Measurements from ENCODE around the gene DTX3. TPM values are rescaled to one million over a fixed set of nuclear protein-coding genes. Genes with fewer than 3 reads are reported as not detected.
"Not testable (repeated sequence)": the region's sequence is repeated elsewhere in the genome, so short reads cannot be mapped to it uniquely, and the experiment has no call there.

Gene DTX3
- polyA plus RNA-seq, 3 donors: 61.2 to 67.0 (median 63.0) TPM

DNA sequence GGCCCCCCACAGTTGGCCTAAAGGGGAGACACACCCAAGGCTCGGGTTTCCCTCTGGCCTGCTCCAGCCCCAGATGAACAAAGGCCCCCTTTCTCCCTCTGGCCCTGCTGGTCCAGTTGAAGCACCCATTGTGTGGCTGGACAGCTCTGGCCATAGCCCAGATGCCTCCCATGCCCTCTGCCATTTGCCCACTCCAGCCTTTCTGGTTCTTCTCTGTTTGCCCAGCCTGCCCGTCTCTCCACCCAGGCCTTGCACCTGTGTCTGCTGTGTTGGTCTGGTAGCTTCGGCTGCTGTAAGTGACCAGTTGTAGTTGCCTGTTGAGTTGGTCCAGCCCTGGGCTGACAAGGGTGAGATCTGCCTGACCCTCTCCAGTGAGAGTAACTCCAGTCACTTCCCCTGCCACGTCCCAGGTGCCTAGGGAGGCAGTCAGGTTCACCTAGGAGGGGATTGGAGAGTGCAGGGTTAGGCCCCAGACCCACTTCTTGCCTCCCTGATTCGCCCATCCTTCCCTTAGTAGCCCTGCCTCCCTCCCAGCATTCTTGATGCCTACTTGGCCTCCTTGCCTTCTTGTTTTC, 25.4 kb downstream of the DTX3 start:
- no peak for DNase-seq

DNA sequence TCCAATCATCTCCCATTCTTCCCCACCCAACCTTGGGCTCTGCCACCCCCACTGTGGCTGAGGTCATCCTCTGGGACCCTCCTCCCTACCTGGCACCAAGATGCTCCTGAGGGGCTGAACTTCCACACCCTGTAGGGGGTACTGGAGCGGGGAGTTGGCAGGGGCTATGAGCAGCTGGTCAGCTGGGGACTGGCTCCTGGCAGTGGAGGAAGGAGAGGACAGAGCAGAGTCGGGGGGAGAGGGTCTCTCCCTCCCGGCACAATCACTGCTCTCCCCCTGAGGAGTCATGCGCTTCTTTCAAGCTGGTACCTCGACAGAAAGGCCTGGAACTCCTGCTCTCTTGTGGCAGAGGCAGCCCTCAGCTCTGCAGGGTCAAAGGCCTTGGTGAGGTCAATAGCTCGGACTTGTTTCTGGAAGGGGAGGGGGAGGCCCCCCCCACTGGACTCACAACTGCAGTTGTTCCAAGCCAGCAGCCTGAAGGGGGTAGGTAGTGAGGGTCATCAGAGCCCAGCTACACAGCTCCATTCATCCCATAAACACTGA, 26.3 kb downstream of the DTX3 start:
- no peak for DNase-seq

DNA sequence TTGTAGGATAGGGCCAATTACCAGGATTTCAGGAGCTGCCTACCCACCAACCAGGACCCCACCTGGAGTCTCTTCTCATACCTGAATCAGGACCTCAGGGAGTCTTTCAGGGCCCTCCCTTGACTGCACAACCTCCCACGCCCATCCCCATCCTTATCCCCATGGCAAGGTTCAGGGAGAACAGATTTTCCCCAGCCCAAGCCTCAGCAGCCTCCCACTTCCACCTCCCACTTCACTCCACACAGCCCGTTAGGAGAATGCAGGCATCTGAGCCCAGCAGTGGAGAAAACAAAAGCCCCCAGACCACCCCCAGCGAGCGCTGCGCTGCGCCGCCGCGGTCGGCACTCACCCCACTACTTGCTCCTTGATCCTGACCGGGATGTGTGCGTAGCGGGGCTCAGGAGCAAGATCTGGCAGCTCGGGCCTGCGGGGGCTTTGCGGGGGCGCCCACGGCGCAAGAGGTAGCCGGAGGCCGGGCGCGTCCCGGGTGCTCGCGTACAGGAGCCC, 27.0 kb downstream of the DTX3 start:
- DNase-seq: no peak

DNA sequence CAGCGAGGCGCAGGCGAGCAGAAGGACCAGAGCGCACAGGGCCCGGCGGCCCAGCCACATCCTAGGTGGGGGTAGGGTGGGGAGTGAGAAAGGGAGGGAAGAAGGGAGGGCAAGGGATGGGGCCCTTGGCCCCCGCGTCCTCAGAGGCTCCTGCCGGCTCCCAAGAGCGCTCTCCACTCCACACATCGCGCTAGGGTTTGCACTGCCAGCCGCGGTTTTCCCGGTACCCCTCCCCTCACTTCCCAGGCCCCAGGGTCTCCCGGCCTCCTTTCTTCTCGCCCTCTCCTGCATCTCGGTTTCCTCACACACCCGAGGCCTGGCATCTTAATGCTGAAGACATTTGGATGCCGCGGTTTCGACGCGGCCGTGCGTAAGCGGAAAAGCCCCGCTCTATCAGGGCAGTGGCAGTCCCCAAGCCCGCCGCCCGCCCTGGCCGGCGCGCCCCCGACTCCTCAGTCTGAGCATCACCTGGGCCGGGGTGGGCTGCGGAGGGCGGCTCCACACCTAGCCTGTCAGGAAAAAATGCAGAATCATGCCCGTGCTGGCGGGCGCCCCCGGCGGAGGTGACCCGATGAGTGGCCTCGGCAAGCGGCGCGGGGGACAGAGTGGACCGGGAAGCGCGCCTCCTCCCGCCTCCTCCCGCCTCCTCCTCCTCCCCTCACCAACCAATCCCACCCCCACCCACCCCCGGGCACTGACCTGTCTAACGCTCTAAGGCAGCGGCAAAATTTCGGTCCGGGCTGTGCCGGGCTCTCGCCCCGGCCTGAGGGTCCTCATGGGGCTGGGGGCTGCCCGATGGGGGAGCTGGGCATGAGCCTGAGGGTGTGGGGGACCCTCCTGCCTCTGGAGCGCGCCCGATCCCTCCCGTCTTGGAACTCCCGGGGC, 27.7 kb downstream of the DTX3 start:
- DNase-seq: no peak

DNA sequence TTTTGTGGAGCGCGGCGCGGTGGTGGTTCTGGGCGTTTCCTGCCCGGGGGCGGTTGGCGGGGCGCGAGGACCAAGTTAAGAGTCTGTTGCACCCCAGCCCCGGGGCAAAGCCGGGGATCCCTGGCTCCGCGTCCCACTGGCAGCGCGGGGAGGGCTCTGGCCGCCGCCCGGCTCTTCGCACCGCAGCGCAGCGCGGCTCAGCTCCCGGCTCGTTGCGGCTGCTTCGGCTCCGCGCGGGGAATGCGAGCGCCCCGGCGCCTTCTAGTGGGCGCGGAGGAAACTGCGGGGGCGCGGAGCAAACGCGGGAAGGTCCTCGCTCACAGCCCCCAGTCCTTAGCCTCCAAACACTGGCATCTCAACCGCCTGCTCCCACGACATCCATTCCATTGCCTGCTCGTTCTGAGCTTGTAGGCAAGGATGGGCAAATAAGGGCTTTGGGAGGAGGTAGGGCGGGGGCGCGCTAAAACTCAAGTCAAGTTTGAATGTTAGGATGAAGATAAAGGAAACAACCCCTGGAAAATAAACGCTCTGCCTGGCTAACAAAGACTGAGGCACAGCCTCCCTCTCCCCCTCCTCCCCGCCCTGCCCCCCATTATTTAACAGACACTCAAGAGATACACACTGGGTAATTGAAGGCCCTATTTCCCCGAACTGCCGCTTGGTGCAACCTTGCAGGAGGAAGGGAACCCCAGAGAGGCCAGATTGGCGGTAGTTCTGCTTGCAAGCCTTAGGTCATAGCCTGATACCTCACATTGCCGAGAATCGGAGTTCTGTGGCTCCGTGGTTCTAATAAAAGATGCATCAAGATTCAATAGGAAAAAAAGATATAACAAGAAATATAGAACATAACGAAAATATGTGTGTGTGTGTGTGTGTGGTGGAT, 28.6 kb downstream of the DTX3 start, which contains the start of gene B4GALNT1:
Gene B4GALNT1, minus strand, starts transcription at position 244 of the 883 bp plus-strand sequence. CDS start 1,069 bp downstream, outside the sequence.
- no peak for DNase-seq

DNA sequence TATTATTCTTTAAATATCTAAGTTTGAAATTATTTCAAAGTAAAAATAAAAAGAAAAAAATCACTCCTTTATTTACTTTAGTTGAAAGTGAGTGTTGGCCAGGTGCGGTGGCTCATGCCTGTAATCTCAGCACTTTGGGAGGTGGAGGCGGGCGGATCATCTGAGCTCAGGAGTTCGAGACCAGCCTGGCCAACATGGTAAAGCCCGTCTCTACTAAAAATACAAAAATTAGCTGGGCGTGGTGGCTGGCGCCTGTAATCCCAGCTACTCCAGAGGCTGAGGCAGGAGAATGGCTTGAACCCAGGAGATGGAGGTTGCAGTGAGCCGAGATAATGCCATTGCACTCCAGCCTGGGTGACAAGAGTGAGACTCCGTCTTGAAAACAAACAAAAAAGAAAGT, 32.1 kb downstream of the DTX3 start:
- DNase-seq: not testable (repeated sequence)

DNA sequence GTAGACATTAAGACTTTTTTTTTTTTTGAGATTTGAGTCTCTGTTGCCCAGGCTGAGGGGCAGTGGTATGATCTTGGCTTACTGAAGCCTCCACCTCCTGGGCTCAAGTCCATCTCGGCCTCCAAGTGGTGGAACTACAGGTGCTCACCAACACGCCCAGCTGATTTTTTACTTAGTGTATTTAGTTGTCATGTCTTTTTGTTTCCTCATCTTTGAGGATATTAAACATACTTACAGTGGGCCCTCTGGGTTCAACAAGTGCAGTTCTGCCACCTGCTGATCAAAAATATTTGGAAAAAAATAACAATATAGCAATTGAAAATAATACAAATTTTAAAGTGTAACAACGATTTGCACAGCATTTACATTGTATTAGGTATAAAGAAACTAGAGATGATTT, 32.7 kb downstream of the DTX3 start:
- no peak for DNase-seq

DNA sequence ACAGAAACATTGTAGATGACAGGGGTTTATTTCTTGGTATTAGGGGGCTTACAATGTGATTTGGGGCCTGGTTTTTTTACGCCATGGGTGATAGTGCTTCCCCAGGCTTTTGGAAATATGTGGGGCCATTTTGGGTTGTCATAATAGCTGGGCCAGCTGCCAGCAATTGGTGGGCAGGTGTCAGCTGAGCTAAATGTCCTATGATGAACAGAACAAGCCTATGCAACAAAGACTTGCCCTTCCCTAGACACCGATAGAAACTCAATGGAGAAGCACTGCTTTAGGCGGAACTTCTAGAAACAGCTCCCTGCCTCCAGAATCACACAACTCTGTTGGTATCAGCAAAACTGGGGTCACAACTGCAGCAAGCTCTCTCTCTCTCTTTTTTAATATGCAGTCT, 33.5 kb downstream of the DTX3 start:
- DNase-seq: no peak

DNA sequence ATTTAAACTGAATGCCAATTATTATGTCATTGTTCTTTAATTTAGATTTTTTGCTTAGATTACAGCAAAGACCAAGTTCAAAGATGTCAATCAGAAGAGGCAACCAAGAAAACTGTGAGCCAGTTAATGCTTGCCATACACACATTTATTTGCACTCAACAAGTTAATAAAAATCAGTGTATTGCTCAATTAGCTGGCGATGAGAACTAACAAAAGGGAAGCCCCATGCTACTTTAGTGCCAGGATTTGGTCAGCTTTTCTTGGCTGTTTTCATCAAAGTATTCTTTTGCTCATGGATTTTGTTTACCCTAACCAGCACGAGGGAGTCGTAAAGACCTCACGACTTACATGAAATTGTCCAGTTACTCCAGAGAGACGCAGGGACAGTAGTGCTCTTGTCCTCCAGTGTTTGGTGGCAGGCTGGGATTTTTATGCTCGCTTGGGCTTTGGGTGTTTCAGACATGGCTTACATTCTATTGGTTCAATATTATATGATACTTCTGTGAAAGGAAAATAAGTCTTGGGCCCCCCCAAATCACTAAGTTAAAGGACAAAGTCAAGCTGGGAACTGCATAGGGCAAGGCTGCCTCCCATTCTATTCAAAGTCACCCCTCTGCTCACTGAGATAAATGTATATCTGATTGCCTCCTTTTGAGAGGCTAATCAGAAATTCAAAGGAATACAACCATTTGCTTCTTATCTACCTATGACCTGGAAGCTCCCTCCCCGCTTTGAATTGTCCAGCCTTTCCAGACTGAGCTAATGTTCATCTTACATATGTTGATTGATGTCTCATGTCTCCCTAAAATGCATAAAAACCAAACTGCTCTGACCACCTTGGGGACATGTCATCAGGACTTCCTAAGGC, 35.8 kb downstream of the DTX3 start:
- DNase-seq: no peak

DNA sequence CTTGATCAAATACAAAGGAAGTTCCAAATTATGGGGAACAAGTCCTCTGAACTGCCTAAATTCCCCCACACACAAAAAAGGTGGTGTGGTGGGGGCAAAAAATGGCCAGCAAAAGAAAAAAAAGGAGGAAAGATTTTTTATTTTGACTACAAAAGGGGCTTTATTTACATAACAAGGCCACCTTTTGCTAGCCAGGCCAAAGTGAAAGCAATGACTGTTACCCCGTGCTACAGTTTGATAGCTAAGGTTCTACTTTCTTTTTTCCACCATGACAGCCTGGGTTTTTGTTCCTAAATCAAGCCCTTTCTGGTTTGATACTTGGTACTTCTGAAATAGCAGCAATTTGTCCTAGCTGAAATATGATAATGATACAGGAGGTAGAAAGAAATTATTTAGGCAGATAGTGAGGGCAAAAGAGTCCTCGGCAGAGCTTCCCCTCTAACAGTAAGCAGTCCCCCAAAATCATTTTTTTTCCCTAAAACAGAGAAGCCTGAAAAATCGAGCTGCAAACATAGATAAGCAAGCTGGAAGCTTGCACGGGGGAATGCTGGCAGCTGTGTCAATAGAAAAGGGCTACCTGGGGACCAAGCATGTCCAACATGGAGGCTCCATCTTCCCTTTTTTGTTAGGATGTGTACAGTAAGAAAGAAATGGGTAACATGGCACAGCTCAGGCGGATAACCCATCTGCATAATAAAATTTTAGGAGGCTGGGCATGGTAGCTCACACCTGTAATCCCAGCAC, 37.2 kb downstream of the DTX3 start:
- DNase-seq: no peak

DNA sequence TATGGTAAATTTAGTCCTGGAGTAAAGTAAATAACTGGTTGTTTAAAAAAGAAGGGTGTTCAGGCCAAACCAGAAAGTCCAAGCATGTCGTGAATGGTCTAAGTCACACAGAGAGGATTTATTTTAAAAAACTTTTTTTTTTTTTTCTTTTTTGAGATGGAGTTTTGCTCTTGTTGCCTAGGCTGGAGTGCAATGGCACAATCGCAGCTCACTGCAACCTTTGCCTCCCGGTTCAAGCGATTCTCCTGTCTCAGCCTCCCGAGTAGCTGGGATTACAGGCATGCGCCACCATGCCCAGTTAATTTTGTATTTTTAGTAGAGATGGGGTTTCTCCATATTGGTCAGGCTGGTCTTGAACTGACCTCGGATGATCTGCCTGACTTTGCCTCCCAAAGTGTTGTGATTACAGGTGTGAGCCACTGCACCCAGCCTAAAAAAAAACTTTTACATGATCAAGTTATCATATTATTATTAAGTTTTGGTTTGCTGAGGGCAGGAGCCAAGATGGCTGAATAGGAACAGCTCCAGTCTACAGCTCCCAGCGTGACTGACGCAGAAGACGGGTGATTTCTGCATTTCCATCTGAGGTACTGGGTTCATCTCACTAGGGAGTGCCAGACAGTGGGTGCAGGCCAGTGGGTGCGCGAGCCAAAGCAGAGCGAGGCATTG, 41.5 kb downstream of the DTX3 start:
- not testable (repeated sequence) for DNase-seq

DNA sequence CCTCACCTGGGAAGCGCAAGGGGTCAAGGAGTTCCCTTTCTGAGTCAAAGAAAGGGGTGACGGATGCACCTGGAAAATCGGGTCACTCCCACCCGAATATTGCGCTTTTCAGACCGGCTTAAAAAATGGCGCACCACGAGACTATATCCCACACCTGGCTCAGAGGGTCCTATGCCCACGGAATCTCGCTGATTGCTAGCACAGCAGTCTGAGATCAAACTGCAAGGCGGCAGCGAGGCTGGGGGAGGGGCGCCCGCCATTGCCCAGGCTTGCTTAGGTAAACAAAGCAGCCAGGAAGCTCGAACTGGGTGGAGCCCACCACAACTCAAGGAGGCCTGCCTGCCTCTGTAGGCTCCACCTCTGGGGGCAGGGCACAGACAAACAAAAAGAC, 42.0 kb downstream of the DTX3 start:
- DNase-seq: not testable (repeated sequence)

DNA sequence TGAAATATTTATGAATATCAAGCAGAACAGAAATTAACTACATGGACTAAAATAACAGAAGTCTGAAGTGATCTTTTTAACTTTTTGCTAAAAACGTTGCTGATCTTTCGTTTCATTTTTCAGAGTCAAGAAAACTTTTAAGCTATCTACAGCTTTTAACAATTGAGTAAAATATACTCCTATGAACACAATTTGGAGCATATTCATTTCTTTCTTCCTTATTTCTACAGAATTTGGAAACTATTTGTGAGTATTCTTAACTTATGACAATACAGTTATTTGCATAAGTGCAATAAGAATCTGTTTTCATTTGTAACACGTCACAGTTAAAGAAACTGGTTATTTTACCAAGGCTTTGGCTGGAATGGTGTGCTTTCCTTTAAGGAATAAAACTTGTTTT, 49.4 kb downstream of the DTX3 start:
- DNase-seq: no peak

DNA sequence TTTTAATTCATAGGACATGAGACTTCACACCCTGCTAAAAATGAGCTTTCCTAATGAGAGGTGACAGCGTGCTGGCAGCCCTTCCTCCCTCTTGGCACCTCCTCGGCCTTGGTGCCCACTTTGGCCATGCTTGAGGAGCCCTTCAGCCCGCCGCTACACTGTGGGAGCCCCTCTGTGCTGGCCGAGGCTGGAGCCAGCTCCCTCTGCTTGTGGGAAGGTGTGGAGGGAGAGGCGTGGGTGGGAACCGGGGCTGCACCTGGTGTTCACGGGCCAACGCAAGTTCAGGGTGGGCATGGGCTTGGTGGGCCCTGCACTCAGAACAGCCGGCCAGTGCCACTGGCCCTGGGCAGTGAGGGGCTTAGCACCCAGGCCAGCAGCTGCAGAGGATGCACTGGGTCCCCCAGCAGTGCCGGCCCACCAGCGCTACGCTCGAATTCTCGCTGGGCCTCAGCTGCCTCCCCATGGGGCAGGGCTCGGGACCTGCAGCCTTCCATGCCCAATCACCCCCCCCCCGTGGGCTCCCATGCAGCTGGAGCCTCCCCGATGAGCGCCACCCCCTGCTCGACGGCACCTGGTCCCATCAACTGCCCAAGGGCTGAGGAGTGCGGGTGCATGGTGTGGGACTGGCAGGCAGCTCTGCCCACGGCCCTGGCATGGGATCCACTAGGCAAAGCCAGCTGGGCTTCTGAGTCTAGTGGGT, 51.1 kb downstream of the DTX3 start:
- no peak for DNase-seq

DNA sequence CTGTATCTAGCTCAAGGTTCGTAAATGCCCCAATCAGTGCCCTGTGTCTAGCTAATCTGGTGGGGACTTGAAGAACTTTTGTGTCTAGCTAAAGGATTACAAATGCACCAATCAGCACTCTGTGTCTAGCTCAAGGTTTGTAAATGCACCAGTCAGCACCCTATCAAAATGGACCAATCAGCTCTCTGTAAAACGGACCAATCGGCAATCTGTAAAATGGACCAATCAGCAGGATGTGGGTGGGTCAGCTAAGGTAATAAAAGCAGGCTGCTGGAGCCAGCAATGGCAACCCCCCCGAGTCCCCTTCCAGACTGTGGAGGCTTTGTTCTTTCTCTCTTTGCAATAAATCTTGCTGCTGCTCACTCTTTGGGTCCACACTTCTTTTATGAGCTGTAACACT, 51.8 kb downstream of the DTX3 start:
- not testable (repeated sequence) for DNase-seq

DNA sequence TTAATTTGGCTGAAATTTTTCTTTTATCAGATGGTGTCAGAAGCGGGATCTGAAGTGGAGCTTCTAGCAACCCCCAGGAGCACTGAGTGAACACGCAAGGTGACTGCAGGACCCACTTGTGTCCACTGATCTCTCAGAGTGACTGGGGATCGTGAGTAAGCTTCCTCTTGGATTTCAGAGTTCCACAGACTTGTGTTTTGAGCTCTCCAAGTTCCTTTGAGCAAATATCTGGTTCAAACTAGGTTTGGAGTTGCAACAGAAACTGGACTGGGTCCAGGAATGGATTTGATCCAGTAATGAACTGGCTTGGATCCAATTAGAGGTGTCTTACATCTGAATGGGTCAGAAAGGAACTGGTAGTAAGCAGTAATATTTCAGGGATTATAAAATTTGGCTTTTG, 53.1 kb downstream of the DTX3 start:
- DNase-seq: no peak

DNA sequence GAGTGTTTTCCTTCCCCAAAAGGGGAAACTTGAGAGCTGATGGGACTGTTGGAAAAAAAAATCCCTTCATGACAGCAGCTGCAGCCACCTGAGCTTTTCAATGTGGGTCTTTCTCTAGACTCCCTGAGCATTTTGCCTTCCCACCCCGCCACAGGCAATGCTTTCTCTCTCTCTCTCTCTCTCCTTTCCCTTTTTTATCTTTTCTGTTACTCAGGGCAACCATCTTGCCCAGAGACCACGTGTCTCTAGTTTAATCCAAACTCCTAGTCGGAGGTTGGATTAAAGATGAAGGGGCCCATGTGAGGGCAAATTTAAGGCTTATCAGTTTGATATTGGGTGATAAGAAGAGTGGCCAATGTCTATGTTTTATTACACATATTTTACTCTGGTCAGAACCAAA, 54.3 kb downstream of the DTX3 start:
- no peak for DNase-seq

Measured in renal pelvis (tissue), 4 donors.